Effector memory CD4-positive, alpha-beta T cell (primary cell): ENCODE data around the gene GNAS-AS1.

Source experiments
- DNase-seq, 3 donors: peaks; one replicate each; pipeline ENCODE4 v3.0.0-alpha.2; 2020
- H3K27ac ChIP-seq: 2 replicates; pipeline ENCODE4 v1.7.0; 2013; ENCODE audit warnings: mild to moderate bottlenecking, low read length, moderate library complexity; ENCODE audit not compliant: insufficient read depth, poor library complexity, severe bottlenecking
- H3K27me3 ChIP-seq: replicated peaks from 2 replicates; pipeline ENCODE4 v1.7.0; 2013; ENCODE audit warnings: mild to moderate bottlenecking, low read length; ENCODE audit not compliant: insufficient read depth, control insufficient read depth, poor library complexity, severe bottlenecking
- H3K36me3 ChIP-seq: 2 replicates; pipeline ENCODE4 v1.7.0; 2013; ENCODE audit warnings: mild to moderate bottlenecking, low read length, moderate library complexity; ENCODE audit not compliant: control insufficient read depth, insufficient read depth
- H3K4me1 ChIP-seq: 2 replicates; pipeline ENCODE4 v1.7.0; 2013; ENCODE audit warnings: low read length, mild to moderate bottlenecking; ENCODE audit not compliant: control insufficient read depth, insufficient read depth, poor library complexity, severe bottlenecking
- H3K4me3 ChIP-seq: 2 replicates; pipeline ENCODE4 v1.7.0; 2013; ENCODE audit warnings: low read length, low read depth, mild to moderate bottlenecking; ENCODE audit not compliant: insufficient read depth, poor library complexity, severe bottlenecking
- H3K9me3 ChIP-seq: 2 replicates; pipeline ENCODE4 v1.7.0; 2013; ENCODE audit warnings: mild to moderate bottlenecking, low read length, moderate library complexity; ENCODE audit not compliant: control insufficient read depth

Gene GNAS-AS1

GRCh38 chr20:58772786-58773185 is 77.9 kb downstream of the GNAS-AS1 start:
- H3K9me3 ChIP-seq: no peaks in the 10 kb centered on the region
- no peaks in the 10 kb centered on the region for H3K27me3 ChIP-seq
- no peak for DNase-seq
- H3K36me3 ChIP-seq: no peaks in the 10 kb centered on the region
- H3K4me1 ChIP-seq: no peaks in the 10 kb centered on the region
- H3K4me3 ChIP-seq: no peak overlapping the region
- H3K27ac ChIP-seq: no peak overlapping the region
